Measurements from ENCODE around the gene CASQ1.
A peak's percentile ranks its signal among the peaks of the same experiment; 100 is the strongest.

The CASQ1 gene

GRCh38 chr1:160189649-160190625, at the start of gene CASQ1:
Gene CASQ1 (plus strand): TSS chr1:160190575. CDS start chr1:160190752, 177 bp downstream.
- DNase-seq, result no peak
- in situ Hi-C loops (cut with MboI; ENCODE audit: low pct_unique_long_range_greater_than_20kb, low sequenced_read_pairs), result no loop called here

- in situ Hi-C loops (cut with MboI; ENCODE audit: low pct_unique_long_range_greater_than_20kb, low sequenced_read_pairs), result no loop called here
- peak; percentile 74 for DNase-seq
Observed at GRCh38 chr1:160143695-160144094, 46.7 kb upstream of the CASQ1 start.

- in situ Hi-C loops (cut with MboI; ENCODE audit: low pct_unique_long_range_greater_than_20kb, low sequenced_read_pairs), result no loop called here
- no peak for DNase-seq
Observed at GRCh38 chr1:160144921-160145320, 45.5 kb upstream of the CASQ1 start.

GRCh38 chr1:160146107-160146506, 44.3 kb upstream of the CASQ1 start:
- no peak for DNase-seq
- in situ Hi-C loops (cut with MboI; ENCODE audit: low pct_unique_long_range_greater_than_20kb, low sequenced_read_pairs), result no loop called here

- in situ Hi-C loops (cut with MboI; ENCODE audit: low pct_unique_long_range_greater_than_20kb, low sequenced_read_pairs), result no loop called here
- DNase-seq, result no peak
Observed at GRCh38 chr1:160148121-160148520, 42.3 kb upstream of the CASQ1 start.

GRCh38 chr1:160149233-160149632, 41.1 kb upstream of the CASQ1 start:
- in situ Hi-C loops (cut with MboI; ENCODE audit: low pct_unique_long_range_greater_than_20kb, low sequenced_read_pairs), result no loop called here
- DNase-seq, result no peak

- no peak for DNase-seq
- in situ Hi-C loops (cut with MboI; ENCODE audit: low pct_unique_long_range_greater_than_20kb, low sequenced_read_pairs), result no loop called here
Observed at GRCh38 chr1:160149716-160150115, 40.7 kb upstream of the CASQ1 start.

- in situ Hi-C loops (cut with MboI; ENCODE audit: low pct_unique_long_range_greater_than_20kb, low sequenced_read_pairs), result no loop called here
- DNase-seq, result no peak
Observed at GRCh38 chr1:160151303-160151702, 39.1 kb upstream of the CASQ1 start, which contains the start of gene ATP1A4. Gene ATP1A4 (plus strand): TSS chr1:160151603. CDS start chr1:160152041, 438 bp downstream.

- in situ Hi-C loops (cut with MboI; ENCODE audit: low pct_unique_long_range_greater_than_20kb, low sequenced_read_pairs), result no loop called here
- no peak for DNase-seq
Observed at GRCh38 chr1:160154790-160155189, 35.6 kb upstream of the CASQ1 start.

GRCh38 chr1:160156361-160156760, 34.0 kb upstream of the CASQ1 start:
- DNase-seq, result no peak
- in situ Hi-C loops (cut with MboI; ENCODE audit: low pct_unique_long_range_greater_than_20kb, low sequenced_read_pairs), result no loop called here

GRCh38 chr1:160157174-160157573, 33.2 kb upstream of the CASQ1 start:
- in situ Hi-C loops (cut with MboI; ENCODE audit: low pct_unique_long_range_greater_than_20kb, low sequenced_read_pairs), result no loop called here
- no peak for DNase-seq

- no peak for DNase-seq
- in situ Hi-C loops (cut with MboI; ENCODE audit: low pct_unique_long_range_greater_than_20kb, low sequenced_read_pairs), result no loop called here
Observed at GRCh38 chr1:160158031-160158430, 32.3 kb upstream of the CASQ1 start.

GRCh38 chr1:160158534-160158933, 31.8 kb upstream of the CASQ1 start:
- in situ Hi-C loops (cut with MboI; ENCODE audit: low pct_unique_long_range_greater_than_20kb, low sequenced_read_pairs), result no loop called here
- DNase-seq, result no peak

GRCh38 chr1:160159846-160160245, 30.5 kb upstream of the CASQ1 start:
- in situ Hi-C loops (cut with MboI; ENCODE audit: low pct_unique_long_range_greater_than_20kb, low sequenced_read_pairs), result no loop called here

GRCh38 chr1:160161965-160162705, 28.2 kb upstream of the CASQ1 start:
- DNase-seq, result peak; percentile 25
- in situ Hi-C loops (cut with MboI; ENCODE audit: low pct_unique_long_range_greater_than_20kb, low sequenced_read_pairs), result no loop called here

More at GRCh38 chr1:160159846-160160245, 30.5 kb upstream of the CASQ1 start:
- DNase-seq, result no peak

- in situ Hi-C loops (cut with MboI; ENCODE audit: low pct_unique_long_range_greater_than_20kb, low sequenced_read_pairs), result no loop called here
- DNase-seq, result no peak
Observed at GRCh38 chr1:160162931-160163330, 27.4 kb upstream of the CASQ1 start.

- in situ Hi-C loops (cut with MboI; ENCODE audit: low pct_unique_long_range_greater_than_20kb, low sequenced_read_pairs), result no loop called here
- no peak for DNase-seq
Observed at GRCh38 chr1:160163615-160164014, 26.8 kb upstream of the CASQ1 start.

GRCh38 chr1:160164121-160164520, 26.3 kb upstream of the CASQ1 start:
- no peak for DNase-seq
- in situ Hi-C loops (cut with MboI; ENCODE audit: low pct_unique_long_range_greater_than_20kb, low sequenced_read_pairs), result no loop called here

GRCh38 chr1:160166166-160166868, 24.1 kb upstream of the CASQ1 start:
- in situ Hi-C loops (cut with MboI; ENCODE audit: low pct_unique_long_range_greater_than_20kb, low sequenced_read_pairs), result no loop called here
- peak; percentile 42 for DNase-seq

All from KBM-7 (cell line).